ENCODE results near the gene IGFBP7.

IGFBP7 gene

DNA sequence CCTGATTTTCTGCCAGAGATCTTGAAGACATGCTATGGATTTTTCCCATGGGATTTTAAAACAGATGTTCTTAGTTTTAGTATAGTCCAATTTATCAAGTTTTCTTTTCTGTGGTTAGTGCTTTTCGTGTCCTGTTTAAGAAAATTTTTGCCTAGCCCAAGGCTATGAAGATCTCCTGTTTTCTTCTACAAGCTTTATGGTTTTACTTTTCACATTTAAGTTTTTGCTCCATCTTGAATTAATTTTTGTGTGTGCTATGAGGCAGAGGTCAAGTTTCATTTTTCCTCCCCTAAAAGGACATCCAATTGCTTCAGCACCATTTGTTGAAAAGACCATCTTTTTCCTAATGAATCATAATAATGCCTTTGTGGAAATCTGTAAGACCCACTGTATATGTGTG lies 65.9 kb downstream of the IGFBP7 start:
- DNase-seq (ENCODE audit: low read depth in 1 of 2, low spot score in 1 of 2), result no peak

DNA sequence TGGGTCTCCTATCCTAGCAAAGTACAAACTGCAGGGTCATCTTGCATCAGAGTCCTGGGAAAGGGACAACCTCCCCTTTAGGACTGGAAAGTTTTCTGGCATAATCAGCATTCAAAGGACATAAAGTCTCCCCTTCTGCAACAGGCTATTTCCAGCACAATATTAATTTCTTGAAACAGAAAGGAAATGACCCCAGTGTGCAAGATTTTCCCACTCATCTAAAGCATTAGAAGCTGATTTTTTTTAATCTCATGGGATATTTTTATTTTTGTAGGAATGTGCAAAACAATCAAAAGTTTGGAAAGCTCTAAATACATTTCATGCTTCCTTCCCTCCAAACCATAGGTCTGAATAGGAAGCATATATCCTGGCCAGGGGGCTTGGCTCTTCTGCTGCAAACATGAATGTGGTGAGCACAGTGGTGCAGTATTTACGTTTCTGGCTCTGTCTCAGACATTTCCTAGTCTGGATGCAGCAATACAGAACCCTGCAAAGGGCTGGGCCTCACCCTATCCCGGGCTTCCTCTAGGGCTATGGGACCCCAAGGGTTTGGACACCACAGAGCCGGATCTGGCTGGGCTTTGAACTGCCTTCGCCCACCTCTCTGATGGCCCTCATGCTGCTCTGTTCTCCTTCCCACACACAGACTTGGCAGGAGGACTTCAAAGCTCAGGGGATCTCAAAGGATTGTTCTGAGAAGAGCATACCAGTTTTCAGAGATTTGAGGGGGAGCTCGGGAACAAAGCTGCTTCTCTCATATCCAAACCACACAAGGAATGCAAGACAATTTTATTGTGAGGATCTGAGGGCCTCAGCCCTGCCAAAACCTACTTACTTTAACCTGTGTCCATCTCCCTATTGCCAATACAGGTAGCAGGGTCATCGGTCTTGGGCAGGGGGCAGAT lies 66.6 kb downstream of the IGFBP7 start:
- no peak for DNase-seq (ENCODE audit: low read depth in 1 of 2, low spot score in 1 of 2)

GRCh38 chr4:57042711-57043169 lies 67.4 kb downstream of the IGFBP7 start:
- no peak for DNase-seq (ENCODE audit: low read depth in 1 of 2, low spot score in 1 of 2)

GRCh38 chr4:57041020-57041419 lies 69.2 kb downstream of the IGFBP7 start:
- no peak for DNase-seq (ENCODE audit: low read depth in 1 of 2, low spot score in 1 of 2)

- no peak for DNase-seq (ENCODE audit: low read depth in 1 of 2, low spot score in 1 of 2)
These were observed 69.7 kb downstream of the IGFBP7 start for GRCh38 chr4:57040510-57040909.

GRCh38 chr4:57039345-57039744 lies 70.8 kb downstream of the IGFBP7 start:
- DNase-seq (ENCODE audit: low read depth in 1 of 2, low spot score in 1 of 2), result no peak

- no peak for DNase-seq (ENCODE audit: low read depth in 1 of 2, low spot score in 1 of 2)
These were observed 72.1 kb downstream of the IGFBP7 start for GRCh38 chr4:57037982-57038604.

DNA sequence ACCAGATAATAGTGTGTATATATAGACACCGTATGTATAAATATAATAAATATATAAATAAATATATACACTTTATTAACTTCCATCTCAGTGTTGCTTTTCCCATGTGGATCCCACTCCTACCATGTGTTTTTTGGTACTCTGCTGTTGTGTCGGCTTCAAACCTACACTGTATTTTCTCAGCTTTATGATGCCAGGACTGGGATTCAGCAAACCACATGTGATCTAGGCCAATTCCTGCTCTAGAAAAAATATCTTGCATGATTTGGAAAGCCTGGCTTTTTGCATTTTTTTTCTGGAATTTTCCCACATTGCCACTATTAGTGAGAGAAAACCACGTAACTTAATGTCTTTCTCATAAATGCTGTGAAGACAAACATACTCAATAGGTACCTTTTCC lies 75.7 kb downstream of the IGFBP7 start:
- no peak for DNase-seq (ENCODE audit: low read depth in 1 of 2, low spot score in 1 of 2)

- DNase-seq (ENCODE audit: low read depth in 1 of 2, low spot score in 1 of 2), result no peak
These were observed 87.1 kb downstream of the IGFBP7 start for GRCh38 chr4:57023104-57023503.

DNA sequence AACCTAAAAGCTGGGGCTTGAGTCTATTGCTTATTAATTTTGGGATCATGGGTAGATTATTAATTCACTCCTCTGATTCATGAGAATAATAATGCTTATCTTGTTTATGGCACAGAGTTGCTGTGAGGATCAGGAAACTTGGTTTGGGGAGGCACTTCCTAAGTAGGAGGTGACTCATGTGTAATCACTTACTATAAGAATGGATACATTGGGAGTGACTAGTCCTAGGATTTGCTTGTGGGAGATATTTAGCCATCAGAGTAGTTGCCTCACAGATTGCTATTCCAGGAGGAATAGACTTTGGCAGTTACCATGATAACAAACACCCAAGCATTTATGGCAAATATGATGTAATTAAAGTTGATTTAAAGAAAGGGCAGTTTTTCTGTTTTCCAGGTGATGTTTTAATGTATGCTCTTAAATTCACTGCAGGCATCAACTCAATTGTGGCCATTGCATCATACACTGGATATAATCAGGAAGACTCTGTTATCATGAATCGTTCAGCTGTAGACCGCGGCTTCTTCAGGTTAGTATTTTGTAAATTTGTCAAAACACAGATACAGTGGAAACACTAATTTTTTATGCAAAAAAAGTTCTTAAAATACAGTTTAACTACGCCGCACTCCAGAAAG lies 89.6 kb downstream of the IGFBP7 start:
- DNase-seq (ENCODE audit: low read depth in 1 of 2, low spot score in 1 of 2), result no peak

GRCh38 chr4:57018980-57019379 lies 91.2 kb downstream of the IGFBP7 start:
- DNase-seq (ENCODE audit: low read depth in 1 of 2, low spot score in 1 of 2), result no peak

GRCh38 chr4:57013543-57014120 lies 96.6 kb downstream of the IGFBP7 start:
- DNase-seq (ENCODE audit: low read depth in 1 of 2, low spot score in 1 of 2), result no peak

GRCh38 chr4:56999751-57000150 lies 110.4 kb downstream of the IGFBP7 start:
- DNase-seq (ENCODE audit: low read depth in 1 of 2, low spot score in 1 of 2), result no peak

DNA sequence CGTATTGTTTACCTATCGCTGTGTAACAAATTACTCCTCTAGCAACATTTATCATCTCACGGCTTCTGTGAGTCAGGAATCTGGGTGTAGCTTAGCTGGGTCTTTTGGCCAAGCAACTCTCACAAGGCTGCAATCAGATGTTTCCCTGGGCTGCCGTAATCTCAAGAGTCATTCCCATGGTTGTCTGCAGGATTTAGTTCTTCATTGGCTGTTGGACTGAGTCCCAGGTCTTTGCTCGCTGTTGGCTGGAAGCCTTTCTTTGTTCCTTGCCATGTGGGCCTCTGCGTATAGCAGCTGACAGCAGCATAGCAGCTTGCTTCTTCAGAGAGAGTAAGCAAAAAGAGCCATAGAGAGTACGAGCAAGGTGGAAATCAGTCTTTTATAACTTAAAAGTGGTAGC lies 114.7 kb downstream of the IGFBP7 start:
- no peak for DNase-seq (ENCODE audit: low read depth in 1 of 2, low spot score in 1 of 2)

DNA sequence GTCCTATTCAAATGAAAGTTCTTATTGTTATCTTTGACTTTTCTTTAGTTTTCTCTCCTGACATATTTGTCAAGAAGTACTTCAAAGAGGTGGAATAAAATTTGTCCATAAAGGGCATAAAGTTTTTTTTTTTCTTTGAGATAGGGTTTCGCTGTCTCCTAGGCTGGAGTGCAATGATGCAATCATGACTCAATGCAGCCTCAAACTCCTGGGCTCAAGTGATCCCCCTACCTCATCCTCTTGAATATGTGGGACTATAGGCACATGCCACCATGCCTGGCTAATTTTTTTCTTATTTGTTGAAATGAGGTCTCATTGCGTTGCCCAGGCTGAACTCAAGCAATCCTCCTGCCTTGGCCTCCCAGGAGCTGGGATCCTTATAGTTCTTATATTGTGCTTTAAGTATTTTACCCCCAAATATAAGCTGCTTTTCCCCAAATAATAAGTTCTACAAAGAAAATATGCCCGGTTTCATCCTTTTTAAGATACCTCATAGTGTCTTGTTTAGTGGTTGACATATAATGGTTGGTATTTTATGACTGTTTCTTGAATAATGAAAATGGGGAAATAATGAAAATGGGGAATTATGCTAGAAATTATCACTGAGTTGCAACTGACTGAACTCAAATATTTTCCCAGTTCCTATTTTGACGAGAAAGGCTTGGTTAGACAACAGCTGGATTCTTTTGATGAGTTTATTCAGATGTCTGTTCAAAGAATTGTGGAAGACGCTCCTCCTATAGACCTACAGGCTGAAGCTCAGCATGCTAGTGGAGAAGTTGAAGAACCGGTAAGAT lies 119.9 kb downstream of the IGFBP7 start:
- DNase-seq (ENCODE audit: low read depth in 1 of 2, low spot score in 1 of 2), result no peak

DNA sequence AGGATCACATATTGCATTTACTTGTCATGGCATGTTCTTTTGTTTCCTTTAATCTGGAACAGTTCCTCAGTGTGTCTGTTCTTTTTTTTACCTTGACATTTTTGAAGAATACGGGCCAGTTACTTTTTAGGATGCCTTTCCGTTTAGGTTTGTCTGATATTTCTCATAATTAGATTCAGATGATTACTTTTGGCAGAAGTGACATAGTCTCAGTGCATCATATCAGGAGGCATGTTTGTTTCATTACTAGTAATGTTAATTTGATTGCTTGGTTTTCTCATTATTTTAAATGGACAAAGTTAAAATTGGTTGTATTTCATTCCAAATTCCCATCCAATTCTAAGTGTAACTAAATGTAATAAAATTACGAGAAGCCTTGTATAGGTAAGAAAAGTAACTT lies 123.2 kb downstream of the IGFBP7 start:
- no peak for DNase-seq (ENCODE audit: low read depth in 1 of 2, low spot score in 1 of 2)

GRCh38 chr4:56986192-56986591 lies 124.0 kb downstream of the IGFBP7 start:
- DNase-seq (ENCODE audit: low read depth in 1 of 2, low spot score in 1 of 2), result no peak

DNA sequence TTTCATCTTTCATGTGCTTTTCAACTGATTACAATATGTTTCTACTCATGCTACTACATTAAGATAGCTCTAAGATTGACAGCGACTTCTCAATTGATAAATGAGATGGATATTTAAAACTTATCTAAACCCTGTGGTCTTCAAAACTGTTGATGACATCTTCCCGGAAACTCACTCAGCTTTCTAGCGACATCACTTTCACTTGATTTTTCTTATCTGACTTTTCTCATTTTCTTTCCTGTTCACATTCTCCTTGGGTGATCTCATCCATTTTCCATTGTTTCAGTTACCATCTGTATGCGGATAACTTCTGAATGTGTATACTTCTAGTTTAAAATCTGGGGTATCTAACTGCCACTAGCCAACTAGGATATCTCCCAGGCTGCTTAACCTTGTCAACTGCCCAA lies 128.4 kb downstream of the IGFBP7 start:
- DNase-seq (ENCODE audit: low read depth in 1 of 2, low spot score in 1 of 2), result no peak
